Hepatocyte (in vitro differentiated cells): ENCODE data around the gene MAPK6.

Experiments used
- CTCF ChIP-seq: fragments of 200-600 bp; sonication (generic); IDR thresholded peaks from 2 replicates; pipeline ENCODE4 v1.5.1; 2016; ENCODE audit warnings: antibody characterized with exemption, mild to moderate bottlenecking; ENCODE audit not compliant: poor library complexity
- EZH2 ChIP-seq: fragments of 200-600 bp; sonication (generic); IDR thresholded peaks from 2 replicates; pipeline ENCODE4 v1.6.1; 2016; ENCODE audit warnings: antibody characterized with exemption, mild to moderate bottlenecking, borderline replicate concordance
- EZH2phosphoT487 ChIP-seq: fragments of 200-600 bp; sonication (generic); IDR thresholded peaks from one replicate; pipeline ENCODE4 v1.6.1; 2018; ENCODE audit warnings: antibody characterized with exemption, mild to moderate bottlenecking, low read depth, moderate library complexity; ENCODE audit not compliant: unreplicated experiment, severe bottlenecking

GRCh38 chr15:52060501-52060900 is 41.5 kb downstream of the MAPK6 start:
- TF ChIP-seq CTCF: no peak
- no peak for TF ChIP-seq EZH2phosphoT487
- TF ChIP-seq EZH2: no peak
